ENCODE data around the gene SPARC. TPM values are rescaled to one million over a fixed set of nuclear protein-coding genes. Genes with fewer than 3 reads are reported as not detected.
A peak's percentile ranks its signal among the peaks of the same experiment; 100 is the strongest.
"Not testable (repeated sequence)": the region's sequence is repeated elsewhere in the genome, so short reads cannot be mapped to it uniquely, and the experiment has no call there.

Gene SPARC
- total and polyA plus RNA-seq, 5 experiments from 2014 or later: not detected

DNA sequence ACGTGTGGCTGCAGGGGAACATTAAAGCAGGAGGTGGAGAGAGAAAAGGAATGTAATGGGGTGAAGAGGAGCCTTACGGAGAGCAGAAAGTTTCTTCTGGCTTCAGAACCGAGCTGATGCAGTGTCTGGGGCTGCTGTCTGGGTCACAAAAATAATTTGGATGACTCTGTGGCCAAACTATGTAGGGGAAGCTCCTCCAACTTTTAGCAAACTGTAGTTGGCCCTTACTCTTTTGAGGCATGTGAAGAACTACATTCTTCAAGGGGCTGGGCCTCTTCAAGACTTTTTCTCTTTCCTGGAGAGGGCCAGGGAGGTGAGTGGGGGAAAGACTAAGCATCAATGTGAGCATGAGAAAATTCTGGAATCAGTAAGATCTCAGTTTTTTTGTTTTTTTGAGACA, 31.9 kb upstream of the SPARC start:
- ATAC-seq (no peak), DNase-seq (no peak)

DNA sequence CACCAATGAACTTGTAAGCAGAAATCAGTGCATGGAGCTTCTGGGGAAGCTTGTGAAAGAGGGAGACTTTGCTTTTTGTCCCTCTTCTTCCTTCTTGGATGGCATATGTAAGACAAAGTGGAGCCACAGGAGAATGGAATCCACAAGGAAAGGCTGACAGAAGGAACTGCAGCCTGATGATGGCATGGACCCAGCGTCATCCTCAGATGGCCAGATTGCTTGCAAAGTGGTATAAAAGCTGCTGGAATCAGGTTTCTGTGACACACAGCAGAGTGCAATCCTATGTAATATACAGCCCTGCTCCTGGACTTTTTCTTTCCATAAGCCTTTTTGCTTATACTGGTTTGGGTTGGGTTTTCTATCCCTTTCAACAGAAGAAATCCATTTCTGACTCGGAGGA, 31.4 kb upstream of the SPARC start:
- no peak overlapping the region for H3K4me3 Mint-ChIP-seq
- peaks cover 0 to 24% (median 0%) of the 10 kb centered on the region in 4 donors for H3K4me1 Mint-ChIP-seq
- H3K36me3 Mint-ChIP-seq: peaks cover 5 to 15% (median 6%) of the 10 kb centered on the region in 3 donors
- no peak for ATAC-seq
- peaks cover 0 to 10% (median 2%) of the 10 kb centered on the region in 9 donors for H3K9me3 Mint-ChIP-seq
- DNase-seq: no peak
- H3K27ac Mint-ChIP-seq: no peak overlapping the region
- H3K27me3 Mint-ChIP-seq: peaks cover 0 to 2% (median 0%) of the 10 kb centered on the region in 5 donors
- POLR2A ChIA-PET: no interaction called here

More for the DNA sequence above, 31.9 kb upstream of the SPARC start:
- POLR2A ChIA-PET: no interaction called here
- Mint-ChIP-seq H3K4me3 (no peak overlapping the region), H3K27me3 (no peaks in the 10 kb centered on the region), H3K27ac (no peak overlapping the region), H3K4me1 (peaks cover 0 to 24% (median 0%) of the 10 kb centered on the region in 4 donors), H3K9me3 (peaks cover 0 to 9% (median 2%) of the 10 kb centered on the region in 9 donors), H3K36me3 (peaks cover 5 to 15% (median 6%) of the 10 kb centered on the region in 3 donors)

- Mint-ChIP-seq H3K27ac (no peak overlapping the region), H3K9me3 (peaks cover 0 to 15% (median 3%) of the 10 kb centered on the region in 9 donors), H3K4me3 (no peak overlapping the region), H3K36me3 (peaks cover 5 to 15% (median 6%) of the 10 kb centered on the region in 3 donors), H3K4me1 (peaks cover 0 to 22% (median 0%) of the 10 kb centered on the region in 4 donors), H3K27me3 (peaks cover 0 to 9% (median 3%) of the 10 kb centered on the region in 5 donors)
- POLR2A ChIA-PET: no interaction called here
- ATAC-seq (no peak), DNase-seq (no peak)
Measured at GRCh38 chr5:151717416-151717815, 30.7 kb upstream of the SPARC start.

- DNase-seq (no peak), ATAC-seq (no peak)
Measured at GRCh38 chr5:151709109-151709735, 22.5 kb upstream of the SPARC start.

DNA sequence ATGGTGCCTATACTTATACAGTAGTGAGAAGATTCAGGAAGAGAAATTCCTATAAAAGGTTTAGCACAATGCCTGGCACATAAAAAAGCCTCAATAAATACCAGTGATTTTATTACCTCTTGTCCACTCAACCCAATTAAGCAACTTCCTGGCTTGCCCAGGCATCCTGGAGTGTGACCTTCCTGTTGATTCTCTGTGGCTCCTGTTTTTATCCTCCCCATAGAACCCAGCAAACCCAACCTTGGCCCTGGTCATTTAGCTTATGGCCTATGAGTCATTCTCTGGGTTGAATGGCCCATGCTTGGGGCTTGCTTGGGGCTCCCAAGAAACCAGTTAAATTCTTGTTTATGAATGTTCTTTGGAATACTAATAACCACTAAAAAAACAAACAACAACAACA, 21.4 kb upstream of the SPARC start:
- H3K27me3 Mint-ChIP-seq: peaks cover 3 to 12% (median 3%) of the 10 kb centered on the region in 5 donors

More at GRCh38 chr5:151709109-151709735, 22.5 kb upstream of the SPARC start:
- Mint-ChIP-seq H3K27ac (no peak overlapping the region), H3K27me3 (peaks cover 3 to 15% (median 3%) of the 10 kb centered on the region in 5 donors), H3K4me3 (no peak overlapping the region), H3K4me1 (peaks cover 0 to 3% (median 0%) of the 10 kb centered on the region in 4 donors), H3K36me3 (no peaks in the 10 kb centered on the region), H3K9me3 (peaks cover 0 to 18% (median 3%) of the 10 kb centered on the region in 9 donors)
- POLR2A ChIA-PET: no interaction called here

GRCh38 chr5:151707567-151707966, 20.9 kb upstream of the SPARC start:
- POLR2A ChIA-PET: interaction anchor here (0.5 kb wide), 1 partner anchor 319 kb away, joined by 4 read pairs; no protein-coding TSS in a partner anchor
- peaks cover 0 to 3% (median 0%) of the 10 kb centered on the region in 4 donors for H3K4me1 Mint-ChIP-seq
- DNase-seq (no peak), ATAC-seq (no peak)
- peaks cover 0 to 13% (median 2%) of the 10 kb centered on the region in 9 donors for H3K9me3 Mint-ChIP-seq
- H3K36me3 Mint-ChIP-seq: no peaks in the 10 kb centered on the region
- no peak overlapping the region for H3K27ac Mint-ChIP-seq
- peaks cover 0 to 7% (median 3%) of the 10 kb centered on the region in 5 donors for H3K27me3 Mint-ChIP-seq
- H3K4me3 Mint-ChIP-seq: no peak overlapping the region

More for the DNA sequence above, 21.4 kb upstream of the SPARC start:
- Mint-ChIP-seq H3K4me3 (no peak overlapping the region), H3K4me1 (peaks cover 0 to 3% (median 0%) of the 10 kb centered on the region in 4 donors), H3K9me3 (peaks cover 0 to 17% (median 3%) of the 10 kb centered on the region in 9 donors), H3K36me3 (no peaks in the 10 kb centered on the region), H3K27ac (no peak overlapping the region)
- ATAC-seq: no peak
- POLR2A ChIA-PET: no interaction called here
- no peak for DNase-seq

- POLR2A ChIA-PET: interaction anchor here (0.5 kb wide), 1 partner anchor 319 kb away, joined by 4 read pairs; no protein-coding TSS in a partner anchor
- Mint-ChIP-seq H3K9me3 (peaks cover 0 to 8% (median 0%) of the 10 kb centered on the region in 9 donors), H3K4me3 (no peak overlapping the region), H3K27ac (no peak overlapping the region), H3K36me3 (no peaks in the 10 kb centered on the region), H3K4me1 (peaks cover 0 to 3% (median 0%) of the 10 kb centered on the region in 4 donors), H3K27me3 (peaks cover 0 to 3% (median under 1%) of the 10 kb centered on the region in 5 donors)
- DNase-seq: no peak
- ATAC-seq: no peak
Measured at GRCh38 chr5:151706906-151707305, 20.2 kb upstream of the SPARC start.

- no peaks in the 10 kb centered on the region for H3K36me3 Mint-ChIP-seq
Measured at GRCh38 chr5:151703780-151704179, 17.1 kb upstream of the SPARC start.

DNA sequence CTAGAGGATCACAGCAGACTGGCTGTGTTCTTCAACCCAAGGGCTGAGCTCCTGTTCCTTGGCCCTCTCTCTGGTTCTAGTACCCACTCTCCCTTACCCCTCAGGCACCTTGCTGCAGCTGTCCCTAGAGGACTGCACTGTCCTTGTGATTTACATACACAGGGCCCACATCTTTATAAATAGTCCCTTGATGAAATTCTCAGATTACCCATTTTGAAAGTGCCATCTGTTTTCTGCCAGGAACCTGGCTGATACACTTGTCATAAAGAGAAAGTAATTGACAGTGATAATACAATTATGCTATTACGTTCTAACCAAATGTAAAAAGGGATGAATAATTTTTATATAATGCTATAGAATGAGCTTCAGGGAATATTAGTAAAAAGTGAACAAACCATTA, 16.5 kb upstream of the SPARC start:
- H3K27me3 Mint-ChIP-seq: no peaks in the 10 kb centered on the region
- H3K27ac Mint-ChIP-seq: no peak overlapping the region
- ATAC-seq (no peak), DNase-seq (no peak)
- POLR2A ChIA-PET: no interaction called here
- H3K4me1 Mint-ChIP-seq: no peaks in the 10 kb centered on the region
- H3K4me3 Mint-ChIP-seq: no peak overlapping the region
- no peaks in the 10 kb centered on the region for H3K9me3 Mint-ChIP-seq
- H3K36me3 Mint-ChIP-seq: no peaks in the 10 kb centered on the region

More at GRCh38 chr5:151703780-151704179, 17.1 kb upstream of the SPARC start:
- no peak for DNase-seq
- no peaks in the 10 kb centered on the region for H3K4me1 Mint-ChIP-seq
- no peak for ATAC-seq
- H3K9me3 Mint-ChIP-seq: peaks cover 0 to under 1% (median 0%) of the 10 kb centered on the region in 9 donors
- POLR2A ChIA-PET: no interaction called here
- H3K27ac Mint-ChIP-seq: no peak overlapping the region
- H3K4me3 Mint-ChIP-seq: no peak overlapping the region
- no peaks in the 10 kb centered on the region for H3K27me3 Mint-ChIP-seq

DNA sequence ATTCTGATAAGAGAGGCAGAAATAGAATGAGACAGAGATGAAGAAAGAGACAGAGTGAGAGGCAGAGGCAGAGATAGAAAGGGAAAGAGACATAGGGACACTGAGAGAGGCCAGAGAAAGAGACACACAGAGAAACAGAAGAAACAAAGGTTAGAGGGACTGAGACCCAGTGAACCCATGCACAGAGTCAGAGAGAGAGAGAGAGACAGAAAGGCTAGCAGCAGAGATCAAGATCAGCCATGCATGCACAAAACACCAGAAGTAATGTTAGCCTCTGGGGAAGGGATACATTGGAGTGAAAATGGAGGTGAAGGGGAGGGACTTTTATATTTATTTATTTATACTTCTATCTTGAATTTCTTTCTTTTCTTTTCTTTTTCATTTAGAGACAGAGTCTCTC, 14.1 kb upstream of the SPARC start:
- Mint-ChIP-seq H3K27ac (no peak overlapping the region), H3K4me3 (no peak overlapping the region), H3K27me3 (peaks cover 0 to 6% (median 0%) of the 10 kb centered on the region in 5 donors), H3K36me3 (no peaks in the 10 kb centered on the region), H3K9me3 (no peaks in the 10 kb centered on the region), H3K4me1 (no peaks in the 10 kb centered on the region)
- POLR2A ChIA-PET: no interaction called here
- no peak for DNase-seq
- no peak for ATAC-seq

- no peak for DNase-seq
- H3K27me3 Mint-ChIP-seq: peaks cover 0 to 6% (median 0%) of the 10 kb centered on the region in 5 donors
- H3K36me3 Mint-ChIP-seq: no peaks in the 10 kb centered on the region
- POLR2A ChIA-PET: no interaction called here
- no peaks in the 10 kb centered on the region for H3K9me3 Mint-ChIP-seq
- H3K4me3 Mint-ChIP-seq: no peak overlapping the region
- H3K27ac Mint-ChIP-seq: no peak overlapping the region
- no peak for ATAC-seq
- H3K4me1 Mint-ChIP-seq: no peaks in the 10 kb centered on the region
Measured at GRCh38 chr5:151700296-151700695, 13.6 kb upstream of the SPARC start.

DNA sequence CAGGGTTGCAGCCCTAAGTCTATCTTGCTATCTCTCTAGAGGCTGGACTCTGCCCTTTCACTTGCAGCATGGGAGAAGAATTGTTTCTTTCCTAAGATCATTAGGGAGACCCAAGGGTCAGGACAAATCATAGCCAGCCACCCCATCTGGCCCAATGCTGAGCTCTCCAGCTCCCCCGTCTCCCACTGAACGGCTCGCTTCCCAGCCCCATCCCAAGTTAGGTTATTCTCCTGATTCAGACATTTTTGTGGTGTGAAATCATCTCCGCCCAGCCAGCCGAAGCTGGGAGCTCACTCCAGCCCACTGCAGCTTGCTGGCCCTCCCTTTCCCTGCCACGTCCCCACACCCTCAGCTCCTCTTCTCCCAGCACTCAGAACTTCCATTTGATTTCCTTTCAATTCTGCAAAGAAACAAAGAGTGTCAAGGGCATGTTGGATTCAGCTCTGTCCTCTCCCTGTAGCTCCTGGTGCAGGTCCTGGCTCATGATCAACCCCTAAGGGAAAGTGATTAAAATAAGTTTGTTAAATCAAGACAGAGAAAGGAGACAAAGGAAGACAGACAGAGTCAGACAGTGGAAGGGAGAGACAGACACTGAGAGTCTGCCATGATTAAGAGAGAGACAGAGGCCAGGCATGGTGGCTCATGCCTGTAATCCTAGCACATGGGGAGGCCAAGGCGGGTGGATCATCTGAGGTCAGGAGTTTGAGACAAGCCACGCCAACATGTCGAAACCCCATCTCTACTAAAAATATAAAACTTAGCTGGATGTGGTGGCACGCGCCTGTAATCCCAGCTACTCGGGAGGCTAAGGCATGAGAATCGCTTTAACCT, 12.6 kb upstream of the SPARC start:
- Mint-ChIP-seq H3K36me3 (no peaks in the 10 kb centered on the region), H3K27me3 (peaks cover 0 to 6% (median 0%) of the 10 kb centered on the region in 5 donors), H3K4me1 (no peaks in the 10 kb centered on the region), H3K9me3 (no peaks in the 10 kb centered on the region), H3K27ac (peak overlapping the region in 2 of 10 donors; percentile 10 to 21), H3K4me3 (no peak overlapping the region)
- POLR2A ChIA-PET: no interaction called here
- DNase-seq (no peak), ATAC-seq (no peak)

DNA sequence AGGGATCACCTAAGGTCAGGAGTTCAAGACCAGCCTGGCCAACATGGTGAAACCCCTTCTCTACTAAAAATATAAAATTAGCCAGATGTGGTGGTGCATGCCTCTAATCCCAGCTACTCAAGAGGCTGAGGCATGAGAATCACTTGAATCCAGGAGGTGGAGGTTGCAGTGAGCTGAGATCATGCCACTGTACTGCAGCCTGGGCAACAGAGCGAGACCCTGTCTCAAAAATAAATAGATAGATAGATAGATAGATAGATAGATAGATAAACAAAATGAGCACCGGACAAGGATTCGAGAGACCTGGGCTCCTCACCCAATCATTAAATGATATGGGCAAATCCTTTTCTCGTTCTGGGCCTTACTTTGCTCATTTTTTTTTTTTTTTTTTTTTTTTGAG, 11.4 kb upstream of the SPARC start:
- H3K4me1 Mint-ChIP-seq, H3K36me3 Mint-ChIP-seq, H3K27ac Mint-ChIP-seq, H3K27me3 Mint-ChIP-seq, ATAC-seq, POLR2A ChIA-PET, DNase-seq, H3K4me3 Mint-ChIP-seq, H3K9me3 Mint-ChIP-seq: not testable (repeated sequence)
